K562 (cell line): ENCODE results near the gene RPTOR. TPM values are rescaled to one million over a fixed set of nuclear protein-coding genes. Genes with fewer than 3 reads are reported as not detected.

Experiments
- AFF4 ChIP-seq: sonication (generic); formaldehyde crosslinking; IDR thresholded peaks from 2 replicates; pipeline ENCODE4 v1.8.0; 2023; ENCODE audit warnings: mild to moderate bottlenecking, missing genetic modification reagents
- CBFA2T3 ChIP-seq: fragments of 450-650 bp; IDR thresholded peaks from 2 replicates; pipeline ENCODE4 v1.6.1; 2017
- CREB1 ChIP-seq, 2 experiments: sonication (generic) in 1 of 2; formaldehyde crosslinking in 1 of 2; IDR thresholded peaks; 2 replicates each; pipeline versions ENCODE4 v1.6.1 to v1.8.0; 2012 to 2022; ENCODE audit warnings: inconsistent platforms in 1 of 2, mild to moderate bottlenecking in 1 of 2, missing genetic modification reagents in 1 of 2, moderate library complexity in 1 of 2
- DDX20 ChIP-seq: fragments of 450-650 bp; IDR thresholded peaks from 2 replicates; pipeline ENCODE4 v1.6.1; 2016; ENCODE audit warnings: missing genetic modification characterization, low read depth, mild to moderate bottlenecking, missing compliant biosample characterization, moderate library complexity
- DLX4 ChIP-seq: fragments of 250-450 bp; sonication (Bioruptor Pico); IDR thresholded peaks from 2 replicates; pipeline ENCODE4 v1.6.1; 2021; ENCODE audit warnings: mild to moderate bottlenecking
- DMBX1 ChIP-seq: fragments of 250-450 bp; sonication (Bioruptor Pico); IDR thresholded peaks from 2 replicates; pipeline ENCODE4 v1.8.0; 2022; ENCODE audit warnings: inconsistent platforms, mild to moderate bottlenecking, moderate library complexity, borderline replicate concordance
- ELF1 ChIP-seq: fragments of 200-800 bp; sonication (Bioruptor generic); IDR thresholded peaks from 2 replicates; pipeline ENCODE4 v1.6.1; 2016; ENCODE audit warnings: missing genetic modification characterization, missing compliant biosample characterization
- LARP7 ChIP-seq: fragments of 450-650 bp; IDR thresholded peaks from 2 replicates; pipeline ENCODE4 v1.6.1; 2016
- MAZ ChIP-seq, 2 experiments: fragments of 450-650 bp in 1 of 2; sonication (generic) in 1 of 2; formaldehyde crosslinking; IDR thresholded peaks in 1 of 2; conservative IDR thresholded peaks in 1 of 2; 2 replicates each; pipeline versions ENCODE4 v1.4.0 to v1.5.0; 2020; ENCODE audit warnings: mild to moderate bottlenecking in 1 of 2, missing genetic modification reagents in 1 of 2
- MED1 ChIP-seq: sonication (generic); formaldehyde crosslinking; IDR thresholded peaks from 2 replicates; pipeline ENCODE4 v1.8.1; 2023; ENCODE audit warnings: missing genetic modification reagents, borderline replicate concordance
- MTF1 ChIP-seq: fragments of 250-450 bp; sonication (Bioruptor Pico); IDR thresholded peaks from 2 replicates; pipeline ENCODE4 v1.9.0; 2021; ENCODE audit warnings: moderate library complexity, mild to moderate bottlenecking, inconsistent platforms, borderline replicate concordance
- NCOR1 ChIP-seq: fragments of 450-650 bp; IDR thresholded peaks from 2 replicates; pipeline ENCODE4 v1.6.1; 2016; ENCODE audit warnings: mild to moderate bottlenecking, moderate library complexity
- NRF1 ChIP-seq, 2 experiments: fragments of 450-650 bp; IDR thresholded peaks in 1 of 2; conservative IDR thresholded peaks in 1 of 2; 2 replicates each; pipeline ENCODE4 v1.6.1; 2014; ENCODE audit warnings: mild to moderate bottlenecking in 2 of 2
- POLR2AphosphoS5 ChIP-seq: IDR thresholded peaks from 2 replicates; pipeline ENCODE4 v1.6.1; 2011; ENCODE audit warnings: mild to moderate bottlenecking, low read depth, low read length, moderate library complexity; ENCODE audit not compliant: control insufficient read depth, insufficient read depth
- RCOR1 ChIP-seq, 2 experiments: IDR thresholded peaks; 2 replicates each; pipeline ENCODE4 v1.6.1; 2012; ENCODE audit warnings: low read depth in 2 of 2, low read length in 2 of 2, borderline replicate concordance in 1 of 2, improper control_type of control experiment in 1 of 2
- SIRT6 ChIP-seq: IDR thresholded peaks from one replicate; pipeline ENCODE4 v1.6.1; 2012; ENCODE audit warnings: low read depth, mild to moderate bottlenecking, control low read depth, inconsistent platforms, low read length, moderate library complexity
- ZC3H11A ChIP-seq: IDR thresholded peaks from 2 replicates; pipeline ENCODE4 v1.6.1; 2012; ENCODE audit warnings: low read depth, low read length, improper control_type of control experiment
- polyA plus RNA-seq, 8 experiments: library from polyadenylated mRNA; depleted of rRNA in 4 of 8; stranded (reverse) in 5 of 8; unstranded in 3 of 8; fragments of >200 nt; fragmentation: Nextera tagmentation in 2 of 8; fragmentation: Illumina TruSeq in 1 of 8; extraction: Ambion mirVana in 2 of 8; extraction: Trizol in 1 of 8; gene quantifications; 2 replicates each; pipeline versions ENCODE4 v1.2.1 to v1.2.3, GENCODE V29; 2011 to 2014; ENCODE audit warnings: inconsistent platforms in 1 of 8, missing spikeins in 1 of 8
- total RNA-seq, 7 experiments: library from RNA; depleted of rRNA in 6 of 7; stranded (reverse); fragments of >200 nt in 6 of 7; fragmentation: Illumina TruSeq in 2 of 7; extraction: Trizol in 2 of 7; gene quantifications; 2 replicates each; pipeline versions ENCODE4 v1.2.1 to v1.2.3, GENCODE V29; 2011 to 2021; ENCODE audit warnings: low replicate concordance in 1 of 7
- TF ChIP-seq, protein P1 (sequence below): fragments of 450-650 bp; formaldehyde crosslinking; conservative IDR thresholded peaks from 2 replicates; pipeline ENCODE4 v1.4.0; 2022; ENCODE audit warnings: mild to moderate bottlenecking, missing genetic modification characterization
- TF ChIP-seq, protein P2 (sequence below): sonication (generic); formaldehyde crosslinking; IDR thresholded peaks from 2 replicates; pipeline ENCODE4 v1.4.0; 2020; ENCODE audit warnings: mild to moderate bottlenecking, missing genetic modification reagents

RPTOR gene
- total and polyA plus RNA-seq, 9 of the 15 experiments (the other 6 are each of a cell fraction or from before 2014, with no cell fraction given), result 0.24 to 54.1 (median 10.2) TPM

DNA sequence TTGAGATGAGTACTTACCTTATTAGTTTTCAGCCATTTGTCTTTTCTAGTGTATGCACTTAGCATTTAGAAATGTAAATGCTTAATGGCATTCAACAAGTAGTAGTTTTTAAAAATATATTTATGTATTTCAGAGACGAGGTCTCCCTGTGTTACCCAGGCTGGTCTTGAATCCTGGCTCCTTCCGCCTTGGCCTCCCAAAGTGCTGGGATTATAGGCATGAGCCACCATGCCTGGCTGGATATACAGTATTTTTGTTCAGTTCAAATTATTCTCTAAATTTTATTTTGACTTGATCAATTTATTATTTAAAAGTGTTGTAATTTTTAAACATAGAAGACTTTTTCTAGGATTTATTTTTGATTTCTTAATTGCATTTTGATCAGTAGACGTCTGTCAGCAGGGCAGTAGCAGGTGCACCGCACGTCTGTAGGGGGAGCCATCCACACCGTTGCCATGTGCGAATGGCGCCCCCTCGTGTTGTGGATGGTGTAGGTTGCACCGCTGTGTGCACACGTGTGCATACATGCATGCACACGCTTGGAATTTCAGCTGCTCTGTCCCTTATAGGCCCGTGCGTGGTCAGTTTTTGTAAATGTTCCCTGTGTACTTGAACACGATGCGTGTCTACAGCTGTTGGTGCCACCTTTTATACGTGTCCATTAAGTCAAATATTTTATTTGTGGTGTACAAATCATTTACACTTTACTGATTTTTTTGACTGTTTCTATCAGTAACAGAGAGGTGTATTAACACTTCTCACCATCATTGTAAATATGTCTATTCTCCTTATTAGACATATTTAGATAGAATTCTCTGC, 30.6 kb downstream of the RPTOR start (continued):
- no peak for TF ChIP-seq DLX4 (CRISPR knock-in tag)
- no peak for TF ChIP-seq MED1 (CRISPR knock-in tag)
- TF ChIP-seq DDX20 (tag), result no peak
- TF ChIP-seq ZC3H11A, result no peak
- TF ChIP-seq MAZ (CRISPR knock-in tag; conservative IDR thresholded peaks at IDR 0.05 in 1 of 2, IDR thresholded peaks at IDR 0.05 in 1 of 2), result peak in 1 of 2 experiments; percentile 76; a peak in 2 of 4 replicates
- TF ChIP-seq NRF1 (conservative IDR thresholded peaks at IDR 0.05 in 1 of 2, IDR thresholded peaks at IDR 0.05 in 1 of 2), result no peak
- no peak for TF ChIP-seq MTF1 (CRISPR knock-in tag)
- peak in 1 of 2 experiments; percentile 49; a peak in 1 of 4 replicates for TF ChIP-seq RCOR1 (IDR thresholded peaks at IDR 0.05; ENCODE audit: borderline replicate concordance in 1 of 2, low read depth in 2 of 2, low read length in 2 of 2)
- TF ChIP-seq LARP7, result no peak
- no peak for TF ChIP-seq POLR2AphosphoS5
- no peak for TF ChIP-seq SIRT6
- no peak for TF ChIP-seq ELF1 (tag)
- 0 out of 2 replicates have a peak, but pooled peaks have one; percentile 37 for TF ChIP-seq CREB1 (IDR thresholded peaks at IDR 0.05)
- peak; percentile 71 for TF ChIP-seq CREB1 (CRISPR knock-in tag; IDR thresholded peaks at IDR 0.05)
- TF ChIP-seq, protein P1, sequence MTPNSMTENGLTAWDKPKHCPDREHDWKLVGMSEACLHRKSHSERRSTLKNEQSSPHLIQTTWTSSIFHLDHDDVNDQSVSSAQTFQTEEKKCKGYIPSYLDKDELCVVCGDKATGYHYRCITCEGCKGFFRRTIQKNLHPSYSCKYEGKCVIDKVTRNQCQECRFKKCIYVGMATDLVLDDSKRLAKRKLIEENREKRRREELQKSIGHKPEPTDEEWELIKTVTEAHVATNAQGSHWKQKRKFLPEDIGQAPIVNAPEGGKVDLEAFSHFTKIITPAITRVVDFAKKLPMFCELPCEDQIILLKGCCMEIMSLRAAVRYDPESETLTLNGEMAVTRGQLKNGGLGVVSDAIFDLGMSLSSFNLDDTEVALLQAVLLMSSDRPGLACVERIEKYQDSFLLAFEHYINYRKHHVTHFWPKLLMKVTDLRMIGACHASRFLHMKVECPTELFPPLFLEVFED (CRISPR knock-in tag), result no peak
- TF ChIP-seq, protein P2, sequence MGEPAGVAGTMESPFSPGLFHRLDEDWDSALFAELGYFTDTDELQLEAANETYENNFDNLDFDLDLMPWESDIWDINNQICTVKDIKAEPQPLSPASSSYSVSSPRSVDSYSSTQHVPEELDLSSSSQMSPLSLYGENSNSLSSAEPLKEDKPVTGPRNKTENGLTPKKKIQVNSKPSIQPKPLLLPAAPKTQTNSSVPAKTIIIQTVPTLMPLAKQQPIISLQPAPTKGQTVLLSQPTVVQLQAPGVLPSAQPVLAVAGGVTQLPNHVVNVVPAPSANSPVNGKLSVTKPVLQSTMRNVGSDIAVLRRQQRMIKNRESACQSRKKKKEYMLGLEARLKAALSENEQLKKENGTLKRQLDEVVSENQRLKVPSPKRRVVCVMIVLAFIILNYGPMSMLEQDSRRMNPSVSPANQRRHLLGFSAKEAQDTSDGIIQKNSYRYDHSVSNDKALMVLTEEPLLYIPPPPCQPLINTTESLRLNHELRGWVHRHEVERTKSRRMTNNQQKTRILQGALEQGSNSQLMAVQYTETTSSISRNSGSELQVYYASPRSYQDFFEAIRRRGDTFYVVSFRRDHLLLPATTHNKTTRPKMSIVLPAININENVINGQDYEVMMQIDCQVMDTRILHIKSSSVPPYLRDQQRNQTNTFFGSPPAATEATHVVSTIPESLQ (CRISPR knock-in tag), result no peak
- TF ChIP-seq DMBX1 (CRISPR knock-in tag), result no peak
- TF ChIP-seq NCOR1, result peak; percentile 65
- no peak for TF ChIP-seq AFF4 (CRISPR knock-in tag)
- peak; percentile 46 for TF ChIP-seq CBFA2T3
